GM23338 (cell line): ENCODE results near the gene OSBPL5. TPM values are rescaled to one million over a fixed set of nuclear protein-coding genes. Genes with fewer than 3 reads are reported as not detected.

Experiments
- ATAC-seq: fragments of 200-7000 bp; cut with Tn5 transposase; 3 replicates; pipeline ENCODE4 v1.9.1; 2020
- DNase-seq: peaks from one replicate; pipeline ENCODE4 v3.0.0-alpha.2; 2015; ENCODE audit warnings: low spot score
- H2AFZ ChIP-seq: fragments of 200-600 bp; sonication (generic); 2 replicates; pipeline ENCODE4 v1.8.0; 2016; ENCODE audit warnings: antibody characterized with exemption, mild to moderate bottlenecking, moderate library complexity
- H3F3A ChIP-seq: fragments of 200-600 bp; sonication (generic); replicated peaks from 2 replicates; pipeline ENCODE4 v1.8.0; 2017; ENCODE audit warnings: antibody characterized with exemption, mixed run types, low read depth
- H3K27ac ChIP-seq: fragments of 200-600 bp; sonication (generic); 2 replicates; pipeline ENCODE4 v1.6.1; 2016; ENCODE audit warnings: low read depth
- H3K27me3 ChIP-seq: fragments of 200-600 bp; sonication (generic); 2 replicates; pipeline ENCODE4 v1.8.0; 2016; ENCODE audit warnings: mild to moderate bottlenecking, mixed run types, moderate library complexity; ENCODE audit not compliant: insufficient read depth
- H3K36me3 ChIP-seq: fragments of 200-600 bp; sonication (generic); 2 replicates; pipeline ENCODE4 v1.8.0; 2016; ENCODE audit warnings: mild to moderate bottlenecking; ENCODE audit not compliant: insufficient read depth
- H3K4me1 ChIP-seq: fragments of 200-600 bp; sonication (generic); 2 replicates; pipeline ENCODE4 v1.8.0; 2016; ENCODE audit warnings: mild to moderate bottlenecking, moderate library complexity; ENCODE audit not compliant: insufficient read depth
- H3K4me2 ChIP-seq: fragments of 200-600 bp; sonication (generic); 2 replicates; pipeline ENCODE4 v1.7.1; 2017; ENCODE audit warnings: mixed run types
- H3K4me3 ChIP-seq: fragments of 200-600 bp; sonication (generic); 2 replicates; pipeline ENCODE4 v1.6.1; 2016; ENCODE audit warnings: mixed run types
- H3K79me2 ChIP-seq: fragments of 200-600 bp; sonication (generic); replicated peaks from 2 replicates; pipeline ENCODE4 v1.8.0; 2017; ENCODE audit warnings: mild to moderate bottlenecking; ENCODE audit not compliant: insufficient read depth
- H3K9me2 ChIP-seq: fragments of 200-600 bp; sonication (generic); 2 replicates; pipeline ENCODE4 v1.8.0; 2017; ENCODE audit not compliant: insufficient read depth
- H4K20me1 ChIP-seq: fragments of 200-600 bp; sonication (generic); replicated peaks from 2 replicates; pipeline ENCODE4 v1.8.0; 2017; ENCODE audit warnings: mild to moderate bottlenecking; ENCODE audit not compliant: insufficient read depth
- H3K27ac Mint-ChIP-seq: 2 replicates; pipeline ENCODE4 v1.8.0; 2020; ENCODE audit warnings: inconsistent platforms, mild to moderate bottlenecking, moderate library complexity, mixed read lengths
- H3K27me3 Mint-ChIP-seq: 3 replicates; pipeline ENCODE4 v1.8.0; 2022; ENCODE audit warnings: low read depth, mild to moderate bottlenecking, moderate library complexity, mixed read lengths, inconsistent platforms; ENCODE audit not compliant: insufficient read depth, poor library complexity
- H3K36me3 Mint-ChIP-seq: 3 replicates; pipeline ENCODE4 v1.8.0; 2021; ENCODE audit warnings: low read depth, mild to moderate bottlenecking, inconsistent platforms, moderate library complexity, mixed read lengths
- H3K4me1 Mint-ChIP-seq: 3 replicates; pipeline ENCODE4 v1.8.0; 2020; ENCODE audit warnings: mild to moderate bottlenecking, inconsistent platforms, mixed read lengths
- H3K4me3 Mint-ChIP-seq: 3 replicates; pipeline ENCODE4 v1.8.0; 2021; ENCODE audit warnings: moderate library complexity, mild to moderate bottlenecking, inconsistent platforms, mixed read lengths
- H3K9me3 Mint-ChIP-seq: 3 replicates; pipeline ENCODE4 v1.8.0; 2020; ENCODE audit warnings: moderate library complexity, mild to moderate bottlenecking, inconsistent platforms, mixed read lengths
- CREB1 ChIP-seq: fragments of 250-450 bp; sonication (Bioruptor Pico); IDR thresholded peaks from 2 replicates; pipeline ENCODE4 v1.5.0; 2020; ENCODE audit warnings: low read depth, mild to moderate bottlenecking, moderate library complexity
- CTCF ChIP-seq, 2 experiments: fragments of 200-600 bp in 1 of 2; sonication (generic) in 1 of 2; conservative IDR thresholded peaks; 2 replicates each; pipeline versions ENCODE4 v1.5.1 to v1.6.1; 2016 to 2017; ENCODE audit warnings: antibody characterized with exemption in 2 of 2, low read depth in 2 of 2, mild to moderate bottlenecking in 2 of 2, moderate library complexity in 1 of 2
- EZH2 ChIP-seq: fragments of 200-600 bp; sonication (generic); IDR thresholded peaks from one replicate; pipeline ENCODE4 v1.8.0; 2017; ENCODE audit warnings: antibody characterized with exemption, mild to moderate bottlenecking, low read depth; ENCODE audit not compliant: unreplicated experiment
- EZH2phosphoT487 ChIP-seq: fragments of 200-600 bp; sonication (generic); IDR thresholded peaks from one replicate; pipeline ENCODE4 v1.8.1; 2018; ENCODE audit warnings: antibody characterized with exemption; ENCODE audit not compliant: unreplicated experiment
- JUNB ChIP-seq: IDR thresholded peaks from one replicate; pipeline ENCODE4 v1.6.1; 2016; ENCODE audit warnings: antibody characterized with exemption; ENCODE audit not compliant: unreplicated experiment
- NANOG ChIP-seq: IDR thresholded peaks from 2 replicates; pipeline ENCODE4 v1.6.1; 2016; ENCODE audit warnings: antibody characterized with exemption, borderline replicate concordance
- POLR2AphosphoS5 ChIP-seq: IDR thresholded peaks from 2 replicates; pipeline ENCODE4 v1.6.1; 2016; ENCODE audit warnings: antibody characterized with exemption, low read depth
- ZNF114 ChIP-seq: fragments of 250-450 bp; sonication (Bioruptor Pico); IDR thresholded peaks from 2 replicates; pipeline ENCODE4 v1.5.0; 2020; ENCODE audit warnings: mild to moderate bottlenecking, moderate library complexity
- polyA plus RNA-seq: library from polyadenylated mRNA; unstranded; fragments of >200 nt; fragmentation: Nextera tagmentation; extraction: Ambion mirVana; gene quantifications from 2 replicates; pipeline ENCODE4 v1.2.1, GENCODE V29; 2016
- total RNA-seq: library from RNA; depleted of rRNA; stranded (reverse); fragments of >200 nt; shearing (Covaris generic); gene quantifications from 2 replicates; pipeline ENCODE4 v1.2.3, GENCODE V29; 2014
- TF ChIP-seq, protein P1 (sequence below): IDR thresholded peaks from one replicate; pipeline ENCODE4 v1.6.1; 2018; ENCODE audit warnings: antibody characterized with exemption; ENCODE audit not compliant: unreplicated experiment

The OSBPL5 gene
- total and polyA plus RNA-seq, 2 experiments from 2014 or later, result 2.7 to 12.0 TPM

DNA sequence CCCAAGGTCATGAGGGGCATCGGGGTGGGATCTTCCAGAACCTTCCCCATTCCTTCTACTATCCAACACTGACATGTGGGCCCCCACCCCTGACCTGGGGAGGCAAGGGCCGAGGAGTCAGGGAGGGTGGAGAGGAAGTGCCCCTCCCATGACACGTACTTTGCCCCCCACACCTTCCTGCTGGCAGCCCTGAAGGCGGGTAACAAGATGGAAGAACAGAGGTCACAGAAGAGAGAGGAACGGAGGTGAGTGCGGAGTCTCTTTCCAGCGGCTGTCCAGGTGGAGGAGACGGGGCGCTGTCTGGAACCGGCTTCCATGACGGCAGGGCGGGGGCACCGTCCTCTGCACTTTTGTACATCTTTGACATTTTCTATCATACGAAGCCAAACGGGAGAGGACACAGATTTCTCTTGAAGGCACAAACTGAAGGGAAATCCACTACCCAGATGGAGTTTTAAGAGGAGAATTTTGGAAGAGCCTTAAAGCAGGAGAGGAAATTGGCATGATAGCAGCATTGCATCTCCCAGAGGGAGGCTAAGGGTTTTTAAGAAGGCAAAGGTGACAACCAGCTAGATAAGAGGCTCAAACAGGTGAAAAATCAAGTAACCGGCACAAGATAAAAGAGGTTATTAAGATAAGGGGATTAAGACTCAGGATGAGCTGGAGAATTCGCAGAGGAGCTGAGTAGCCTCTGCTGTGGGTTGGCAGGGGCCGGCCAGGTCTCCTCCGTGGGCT is 16.7 kb downstream of the OSBPL5 start:
- H3K4me1 Mint-ChIP-seq, result peaks cover 24% of the 10 kb centered on the region
- H3K27ac Mint-ChIP-seq, result no peak overlapping the region
- Histone ChIP-seq H3K36me3 (no peaks in the 10 kb centered on the region), H3K27ac (no peak overlapping the region), H3K4me1 (no peaks in the 10 kb centered on the region), H3K4me2 (no peak overlapping the region), H3K9me2 (no peaks in the 10 kb centered on the region), H3F3A (no peaks in the 10 kb centered on the region), H2AFZ (no peak overlapping the region), H4K20me1 (no peaks in the 10 kb centered on the region), H3K79me2 (no peaks in the 10 kb centered on the region), H3K4me3 (no peak overlapping the region), H3K27me3 (no peaks in the 10 kb centered on the region)
- no peak for TF ChIP-seq CREB1 (CRISPR knock-in tag)
- TF ChIP-seq CTCF (conservative IDR thresholded peaks at IDR 0.05; ENCODE audit: low read depth in 2 of 2), result no peak
- DNase-seq, result no peak
- no peak for ATAC-seq
- no peak overlapping the region for H3K4me3 Mint-ChIP-seq
- no peaks in the 10 kb centered on the region for H3K9me3 Mint-ChIP-seq
- H3K27me3 Mint-ChIP-seq, result peaks cover 12% of the 10 kb centered on the region
- no peaks in the 10 kb centered on the region; the same call in 2 of the 3 replicates for H3K36me3 Mint-ChIP-seq

DNA sequence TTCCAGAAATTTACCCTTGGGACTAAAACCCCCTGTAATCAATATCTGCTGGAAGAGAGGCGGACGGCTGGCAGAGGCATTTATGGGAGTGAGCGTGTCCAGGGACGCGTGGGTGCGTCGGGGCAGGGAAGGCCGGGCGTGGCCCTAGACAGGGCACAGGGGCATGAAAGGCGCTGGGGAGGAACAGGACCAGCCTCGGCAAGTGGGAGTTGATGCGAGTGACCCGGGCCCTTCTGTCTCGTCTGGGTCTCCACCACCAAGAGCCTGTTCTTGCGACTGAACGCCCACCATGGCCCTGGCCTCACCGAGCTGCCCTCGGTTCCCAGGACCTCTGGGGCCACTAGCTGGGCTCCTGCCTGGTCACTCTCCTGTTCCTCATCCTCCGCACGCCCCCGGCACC is 17.5 kb downstream of the OSBPL5 start:
- Mint-ChIP-seq H3K27ac (no peak overlapping the region), H3K27me3 (peaks cover 12% of the 10 kb centered on the region), H3K4me3 (no peak overlapping the region), H3K36me3 (no peaks in the 10 kb centered on the region; the same call in 2 of the 3 replicates), H3K4me1 (peaks cover 17% of the 10 kb centered on the region), H3K9me3 (no peaks in the 10 kb centered on the region; the same call in 2 of the 3 replicates)
- TF ChIP-seq CTCF (conservative IDR thresholded peaks at IDR 0.05; ENCODE audit: low read depth in 2 of 2) (no peak), CREB1 (CRISPR knock-in tag) (no peak), EZH2 (no peak), JUNB (no peak), EZH2phosphoT487 (no peak), ZNF114 (CRISPR knock-in tag) (no peak), POLR2AphosphoS5 (no peak), NANOG (no peak)
- TF ChIP-seq, protein P1, sequence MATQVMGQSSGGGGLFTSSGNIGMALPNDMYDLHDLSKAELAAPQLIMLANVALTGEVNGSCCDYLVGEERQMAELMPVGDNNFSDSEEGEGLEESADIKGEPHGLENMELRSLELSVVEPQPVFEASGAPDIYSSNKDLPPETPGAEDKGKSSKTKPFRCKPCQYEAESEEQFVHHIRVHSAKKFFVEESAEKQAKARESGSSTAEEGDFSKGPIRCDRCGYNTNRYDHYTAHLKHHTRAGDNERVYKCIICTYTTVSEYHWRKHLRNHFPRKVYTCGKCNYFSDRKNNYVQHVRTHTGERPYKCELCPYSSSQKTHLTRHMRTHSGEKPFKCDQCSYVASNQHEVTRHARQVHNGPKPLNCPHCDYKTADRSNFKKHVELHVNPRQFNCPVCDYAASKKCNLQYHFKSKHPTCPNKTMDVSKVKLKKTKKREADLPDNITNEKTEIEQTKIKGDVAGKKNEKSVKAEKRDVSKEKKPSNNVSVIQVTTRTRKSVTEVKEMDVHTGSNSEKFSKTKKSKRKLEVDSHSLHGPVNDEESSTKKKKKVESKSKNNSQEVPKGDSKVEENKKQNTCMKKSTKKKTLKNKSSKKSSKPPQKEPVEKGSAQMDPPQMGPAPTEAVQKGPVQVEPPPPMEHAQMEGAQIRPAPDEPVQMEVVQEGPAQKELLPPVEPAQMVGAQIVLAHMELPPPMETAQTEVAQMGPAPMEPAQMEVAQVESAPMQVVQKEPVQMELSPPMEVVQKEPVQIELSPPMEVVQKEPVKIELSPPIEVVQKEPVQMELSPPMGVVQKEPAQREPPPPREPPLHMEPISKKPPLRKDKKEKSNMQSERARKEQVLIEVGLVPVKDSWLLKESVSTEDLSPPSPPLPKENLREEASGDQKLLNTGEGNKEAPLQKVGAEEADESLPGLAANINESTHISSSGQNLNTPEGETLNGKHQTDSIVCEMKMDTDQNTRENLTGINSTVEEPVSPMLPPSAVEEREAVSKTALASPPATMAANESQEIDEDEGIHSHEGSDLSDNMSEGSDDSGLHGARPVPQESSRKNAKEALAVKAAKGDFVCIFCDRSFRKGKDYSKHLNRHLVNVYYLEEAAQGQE, result no peak
- H3K4me2 ChIP-seq, result no peak overlapping the region
- no peaks in the 10 kb centered on the region for H3K36me3 ChIP-seq
- no peak overlapping the region for H3K27ac ChIP-seq
- H3K79me2 ChIP-seq, result no peaks in the 10 kb centered on the region
- no peaks in the 10 kb centered on the region for H3K4me1 ChIP-seq
- H3K9me2 ChIP-seq, result no peaks in the 10 kb centered on the region
- no peaks in the 10 kb centered on the region for H3F3A ChIP-seq
- ATAC-seq (no peak), DNase-seq (no peak)
- H4K20me1 ChIP-seq, result no peaks in the 10 kb centered on the region
- no peaks in the 10 kb centered on the region for H3K27me3 ChIP-seq
- H2AFZ ChIP-seq, result no peak overlapping the region
- H3K4me3 ChIP-seq, result no peak overlapping the region
